Activated gamma-delta T cell (primary cell): ENCODE results near the gene TGFBR1.

Experiments used
- DNase-seq: peaks from one replicate; lab custom pipeline; 2025; lab: John Stamatoyannopoulos, UW
- total RNA-seq, 2 donors: gene quantifications; one replicate each; lab custom pipeline; 2026; lab: John Stamatoyannopoulos, UW

Gene TGFBR1
- total RNA-seq = 96.0 to 122 reads per million in 2 donors

GRCh38 chr9:99104459-99105151 is at the start of gene TGFBR1:
Gene TGFBR1, plus strand, starts transcription at chr9:99105113. Its CDS starts 93 bp downstream, at chr9:99105206.
- DNase-seq = peak; percentile 96

GRCh38 chr9:99055384-99055783 is 49.5 kb upstream of the TGFBR1 start:
- no peak for DNase-seq

- DNase-seq = no peak
Measured at GRCh38 chr9:99056186-99056585, 48.7 kb upstream of the TGFBR1 start.

- no peak for DNase-seq
Measured at GRCh38 chr9:99056886-99057664, 47.8 kb upstream of the TGFBR1 start.

- DNase-seq = no peak
Measured at GRCh38 chr9:99057665-99058625, 47.0 kb upstream of the TGFBR1 start.

GRCh38 chr9:99058964-99059921 is 45.7 kb upstream of the TGFBR1 start:
- no peak for DNase-seq

GRCh38 chr9:99060621-99061020 is 44.3 kb upstream of the TGFBR1 start:
- no peak for DNase-seq

GRCh38 chr9:99062549-99062948 is 42.4 kb upstream of the TGFBR1 start:
- DNase-seq = no peak

GRCh38 chr9:99063522-99063921 is 41.4 kb upstream of the TGFBR1 start:
- no peak for DNase-seq

- no peak for DNase-seq
Measured at GRCh38 chr9:99066571-99066970, 38.3 kb upstream of the TGFBR1 start.

- no peak for DNase-seq
Measured at GRCh38 chr9:99069075-99069474, 35.8 kb upstream of the TGFBR1 start.

GRCh38 chr9:99069546-99069945 is 35.4 kb upstream of the TGFBR1 start:
- no peak for DNase-seq

- DNase-seq = no peak
Measured at GRCh38 chr9:99070681-99071080, 34.2 kb upstream of the TGFBR1 start.

- DNase-seq = no peak
Measured at GRCh38 chr9:99071313-99072039, 33.4 kb upstream of the TGFBR1 start.

GRCh38 chr9:99072040-99072394 is 32.9 kb upstream of the TGFBR1 start:
- DNase-seq = no peak

- DNase-seq = no peak
Measured at GRCh38 chr9:99073347-99073746, 31.6 kb upstream of the TGFBR1 start.

GRCh38 chr9:99073985-99074901 is 30.7 kb upstream of the TGFBR1 start:
- DNase-seq = no peak

GRCh38 chr9:99074902-99075245 is 30.0 kb upstream of the TGFBR1 start:
- no peak for DNase-seq

- no peak for DNase-seq
Measured at GRCh38 chr9:99075246-99075912, 29.5 kb upstream of the TGFBR1 start.
